GM21619 (cell line): Measurements from ENCODE around the gene MX1.

Experiments used
- ATAC-seq: cut with Tn5 transposase; IDR thresholded peaks from one replicate; pipeline ENCODE4 v1.9.1; 2021; ENCODE audit not compliant: unreplicated experiment

The MX1 gene

DNA sequence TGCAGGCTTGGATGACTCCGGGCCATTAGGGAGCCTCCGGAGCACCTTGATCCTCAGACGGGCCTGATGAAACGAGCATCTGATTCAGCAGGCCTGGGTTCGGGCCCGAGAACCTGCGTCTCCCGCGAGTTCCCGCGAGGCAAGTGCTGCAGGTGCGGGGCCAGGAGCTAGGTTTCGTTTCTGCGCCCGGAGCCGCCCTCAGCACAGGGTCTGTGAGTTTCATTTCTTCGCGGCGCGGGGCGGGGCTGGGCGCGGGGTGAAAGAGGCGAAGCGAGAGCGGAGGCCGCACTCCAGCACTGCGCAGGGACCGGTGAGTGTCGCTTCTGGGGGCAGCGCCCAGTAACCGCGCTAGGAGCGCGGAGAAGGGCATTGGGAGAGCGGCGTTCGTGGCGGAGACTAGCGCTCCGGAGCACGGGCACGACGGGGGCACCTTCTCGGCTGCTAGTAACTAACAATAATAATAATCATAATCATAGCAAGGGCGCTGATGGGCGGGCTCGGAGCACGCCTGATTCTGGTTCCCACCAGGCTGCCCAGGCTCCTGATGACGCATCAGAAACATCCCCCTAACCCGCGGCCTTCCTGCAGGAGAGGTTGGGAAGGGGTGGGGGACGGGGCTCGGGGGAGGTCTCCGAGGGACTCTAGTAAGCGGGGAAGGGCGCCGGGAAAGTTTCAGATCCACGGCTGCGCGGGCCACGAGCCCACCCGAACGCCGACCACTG, at the start of gene MX1:
TSS of gene MX1 (plus strand) at position 286 of the 722 bp plus-strand sequence. CDS start 5,832 bp downstream, outside the sequence.
- ATAC-seq: peak; percentile 73

DNA sequence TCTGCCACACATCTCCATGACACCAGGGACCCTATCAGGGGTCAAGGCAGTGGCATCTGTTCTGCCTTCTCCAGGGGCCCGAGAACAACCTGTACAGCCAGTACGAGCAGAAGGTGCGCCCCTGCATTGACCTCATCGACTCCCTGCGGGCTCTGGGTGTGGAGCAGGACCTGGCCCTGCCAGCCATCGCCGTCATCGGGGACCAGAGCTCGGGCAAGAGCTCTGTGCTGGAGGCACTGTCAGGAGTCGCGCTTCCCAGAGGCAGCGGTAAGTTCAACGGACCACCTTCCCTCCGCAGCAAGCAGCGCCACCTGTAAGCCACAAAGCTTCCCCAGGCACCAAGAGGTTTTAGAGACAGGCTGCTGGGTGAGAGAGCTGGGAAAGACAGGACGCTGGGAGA, 48.3 kb upstream of the MX1 start:
- no peak for ATAC-seq

DNA sequence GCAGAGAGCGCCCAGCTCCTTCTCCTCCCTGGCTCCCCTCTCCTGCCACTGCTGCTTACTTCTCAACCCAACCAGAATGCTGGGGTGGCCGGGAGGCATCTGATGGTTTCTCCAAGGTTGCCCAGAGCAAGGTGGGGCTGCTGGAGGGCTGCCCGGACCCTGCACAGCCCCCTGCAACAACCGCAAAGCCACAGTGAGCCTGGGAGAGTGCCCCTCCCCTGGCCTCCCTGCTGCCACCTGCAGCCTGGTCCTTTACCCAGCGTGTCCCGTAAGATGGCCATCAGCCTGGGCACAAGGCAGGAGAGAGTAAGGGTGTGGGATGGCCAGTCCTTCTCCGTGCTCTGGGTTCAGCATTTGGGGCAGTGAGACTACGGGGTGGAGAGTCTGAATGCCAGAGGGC, 47.2 kb upstream of the MX1 start:
- ATAC-seq: no peak

- ATAC-seq: no peak
These were observed 46.1 kb upstream of the MX1 start for GRCh38 chr21:41379901-41380300.

DNA sequence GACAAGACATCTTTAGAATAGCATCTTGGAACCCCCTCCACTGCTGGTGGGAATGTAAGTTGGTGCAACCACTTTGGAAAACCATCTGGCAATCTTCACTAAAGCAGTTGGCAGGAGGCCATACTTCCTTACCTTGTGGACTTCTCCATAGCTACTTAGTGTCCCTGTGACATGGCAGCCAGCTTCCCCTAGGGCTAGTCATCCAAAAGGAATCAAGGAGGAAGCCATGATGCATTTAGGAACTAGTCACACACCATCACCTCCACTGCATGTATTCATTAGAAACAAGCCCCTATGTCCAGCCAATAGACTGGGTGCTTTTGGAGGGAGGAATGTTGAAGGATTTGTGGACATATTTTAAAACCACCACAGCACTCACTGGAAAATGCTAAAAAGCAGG, 44.3 kb upstream of the MX1 start:
- no peak for ATAC-seq

GRCh38 chr21:41387042-41387819, 38.8 kb upstream of the MX1 start:
- ATAC-seq: no peak

DNA sequence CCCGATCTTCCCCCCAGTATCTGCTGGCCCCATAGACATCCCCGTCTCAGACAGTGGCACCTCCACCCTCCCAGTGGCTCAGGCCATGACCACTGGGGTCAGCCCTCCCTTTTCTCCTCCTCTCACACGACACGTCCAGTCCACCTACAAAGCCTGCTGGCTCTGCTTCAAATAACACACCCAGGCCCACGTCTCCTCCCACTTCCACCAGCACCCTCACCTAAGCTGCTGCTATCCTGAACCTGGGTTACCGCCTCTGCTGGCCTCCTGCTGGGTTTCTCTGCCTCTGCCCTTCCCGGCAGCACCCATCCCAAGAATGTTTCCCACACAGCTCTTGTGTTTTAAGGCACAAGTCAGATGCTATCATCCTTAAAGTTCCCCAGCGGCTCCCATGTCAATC, 38.2 kb upstream of the MX1 start:
- ATAC-seq: no peak

GRCh38 chr21:41388259-41388658, 37.8 kb upstream of the MX1 start:
- no peak for ATAC-seq

DNA sequence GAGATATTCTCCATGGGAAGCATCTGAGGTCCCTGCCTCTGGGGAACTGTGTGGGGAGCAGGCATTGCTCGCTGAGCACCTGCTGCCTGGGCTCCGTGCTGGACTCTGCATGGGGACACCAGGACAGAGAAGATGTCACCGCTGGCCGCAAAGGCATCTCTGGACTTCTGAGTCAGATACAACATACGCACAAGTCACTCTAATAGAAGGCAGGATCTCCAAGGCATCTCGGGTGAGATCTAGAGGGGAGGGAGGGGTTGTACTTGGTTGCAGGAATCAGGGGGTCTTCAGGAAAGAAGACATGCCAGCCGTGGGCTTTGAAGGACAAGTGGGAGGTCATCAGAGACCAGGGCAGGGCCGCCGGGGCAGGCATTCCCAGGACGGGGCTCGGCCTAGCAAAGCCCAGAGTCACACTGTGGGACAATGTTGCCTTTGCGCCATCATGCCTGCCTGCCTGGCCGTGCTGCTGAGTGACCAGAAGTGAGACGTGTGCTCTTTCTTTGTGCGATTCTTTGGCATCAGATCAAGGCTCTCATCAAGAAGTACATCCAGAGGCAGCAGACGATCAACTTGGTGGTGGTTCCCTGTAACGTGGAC, 35.9 kb upstream of the MX1 start:
- no peak for ATAC-seq

- no peak for ATAC-seq
These were observed 32.1 kb upstream of the MX1 start for GRCh38 chr21:41393876-41394465.

- ATAC-seq: no peak
These were observed 29.4 kb upstream of the MX1 start for GRCh38 chr21:41396558-41397075.

DNA sequence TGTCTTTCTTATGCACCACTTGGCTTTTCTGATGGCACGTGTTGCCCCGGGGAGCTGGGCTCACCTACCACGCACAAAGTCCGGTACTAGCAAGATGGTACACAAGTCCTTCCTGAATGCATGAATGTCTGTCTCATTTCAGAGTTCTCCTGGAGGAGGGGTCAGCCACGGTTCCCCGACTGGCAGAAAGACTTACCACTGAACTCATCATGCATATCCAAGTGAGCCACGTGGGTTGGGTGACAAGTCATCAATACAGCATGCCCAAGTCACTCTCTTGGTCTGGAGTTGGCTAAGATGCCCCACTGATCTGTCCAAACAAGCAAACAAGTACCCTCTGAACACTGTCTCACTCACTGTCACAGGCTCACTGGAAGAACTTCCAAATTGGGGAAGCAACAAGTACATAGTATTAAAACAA, 28.6 kb upstream of the MX1 start:
- ATAC-seq: no peak

GRCh38 chr21:41398251-41398650, 27.8 kb upstream of the MX1 start:
- no peak for ATAC-seq

- ATAC-seq: no peak
These were observed 27.2 kb upstream of the MX1 start for GRCh38 chr21:41398831-41399230.

DNA sequence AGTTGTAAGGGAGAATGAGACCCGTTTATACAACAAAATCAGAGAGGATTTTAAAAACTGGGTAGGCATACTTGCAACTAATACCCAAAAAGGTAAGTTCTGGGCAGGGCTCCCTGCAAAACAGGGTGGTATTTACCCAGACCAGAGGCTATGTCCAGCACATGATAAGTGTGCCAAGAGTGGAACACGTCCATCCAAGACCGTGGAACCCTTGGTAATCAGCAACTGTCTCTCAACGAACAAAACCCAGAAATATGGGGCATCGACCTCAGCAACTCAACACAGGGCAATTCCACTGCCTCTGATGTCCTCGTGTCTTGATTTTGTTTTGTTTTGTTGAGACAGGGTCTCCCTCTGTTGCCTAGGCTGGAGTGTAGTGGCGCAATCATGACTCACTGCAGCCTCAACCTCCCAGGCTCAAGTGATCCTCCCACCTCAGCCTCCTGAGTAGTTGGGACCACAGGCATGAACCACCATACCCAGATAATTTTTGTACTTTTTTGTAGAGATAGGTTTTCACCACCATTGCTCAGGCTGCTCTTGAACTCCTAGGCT, 26.7 kb upstream of the MX1 start:
- no peak for ATAC-seq

GRCh38 chr21:41402231-41402630, 23.8 kb upstream of the MX1 start:
- no peak for ATAC-seq

DNA sequence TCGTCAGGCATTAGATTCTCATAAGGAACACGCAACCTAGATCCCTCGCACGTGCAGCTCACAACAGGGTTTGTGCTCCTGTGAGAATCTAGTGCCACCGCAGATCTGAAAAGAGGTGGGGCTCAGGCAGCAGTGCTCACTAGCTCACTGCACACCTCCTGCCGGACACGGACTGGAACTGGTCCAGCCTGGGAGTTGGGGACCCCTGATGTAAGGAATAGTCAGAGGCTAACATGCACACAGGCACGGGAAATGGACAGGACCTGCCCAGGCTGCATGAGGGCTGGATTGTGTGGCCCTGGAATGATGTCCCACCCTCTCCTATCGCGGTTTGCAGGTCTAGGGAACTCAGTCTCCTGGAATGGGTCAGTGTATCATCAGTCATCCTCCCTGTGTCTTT, 23.2 kb upstream of the MX1 start:
- ATAC-seq: no peak

GRCh38 chr21:41403331-41403730, 22.7 kb upstream of the MX1 start:
- ATAC-seq: no peak

- ATAC-seq: no peak
These were observed 22.1 kb upstream of the MX1 start for GRCh38 chr21:41403966-41404365.

- no peak for ATAC-seq
These were observed 20.7 kb upstream of the MX1 start for GRCh38 chr21:41405321-41405720.

GRCh38 chr21:41406340-41406739, 19.7 kb upstream of the MX1 start:
- ATAC-seq: no peak
